T-helper 17 cell (primary cell): Measurements from ENCODE around the gene MTRFR. TPM values are rescaled to one million over a fixed set of nuclear protein-coding genes. Genes with fewer than 3 reads are reported as not detected.

Experiments
- ATAC-seq: fragments of 150-1000 bp; cut with Tn5 transposase; 2 replicates; pipeline ENCODE4 v1.10.0; 2021; ENCODE audit warnings: mild to moderate bottlenecking, moderate library complexity
- DNase-seq, 3 donors: peaks; one replicate each; pipeline versions ENCODE4 v3.0.0 to v3.0.0-alpha.2; 2020 to 2021
- H3K9me3 ChIP-seq: one replicate; pipeline ENCODE4 v1.7.0; 2013; ENCODE audit warnings: low read length, mild to moderate bottlenecking; ENCODE audit not compliant: control insufficient read depth, poor library complexity, severe bottlenecking
- H3K27ac Mint-ChIP-seq: one replicate; pipeline ENCODE4 v1.8.0; 2022; ENCODE audit warnings: mild to moderate bottlenecking, moderate library complexity, mixed read lengths
- H3K27me3 Mint-ChIP-seq: one replicate; pipeline ENCODE4 v1.8.0; 2022; ENCODE audit warnings: mixed read lengths
- H3K36me3 Mint-ChIP-seq: one replicate; pipeline ENCODE4 v1.8.0; 2022; ENCODE audit warnings: low read depth, mixed read lengths
- H3K4me1 Mint-ChIP-seq: one replicate; pipeline ENCODE4 v1.8.0; 2022; ENCODE audit warnings: mild to moderate bottlenecking, mixed read lengths
- H3K4me3 Mint-ChIP-seq: one replicate; pipeline ENCODE4 v1.8.0; 2022; ENCODE audit warnings: mild to moderate bottlenecking, moderate library complexity, mixed read lengths
- total RNA-seq, 4 donors: library from RNA in 2 of 4; stranded (reverse) in 2 of 4; gene quantifications; one replicate each; pipeline ENCODE4 v1.2.3 and lab custom pipeline; 2022 to 2026

Gene MTRFR
- total RNA-seq, 2 donors from 2014 or later = 23.2 to 24.5 TPM

DNA sequence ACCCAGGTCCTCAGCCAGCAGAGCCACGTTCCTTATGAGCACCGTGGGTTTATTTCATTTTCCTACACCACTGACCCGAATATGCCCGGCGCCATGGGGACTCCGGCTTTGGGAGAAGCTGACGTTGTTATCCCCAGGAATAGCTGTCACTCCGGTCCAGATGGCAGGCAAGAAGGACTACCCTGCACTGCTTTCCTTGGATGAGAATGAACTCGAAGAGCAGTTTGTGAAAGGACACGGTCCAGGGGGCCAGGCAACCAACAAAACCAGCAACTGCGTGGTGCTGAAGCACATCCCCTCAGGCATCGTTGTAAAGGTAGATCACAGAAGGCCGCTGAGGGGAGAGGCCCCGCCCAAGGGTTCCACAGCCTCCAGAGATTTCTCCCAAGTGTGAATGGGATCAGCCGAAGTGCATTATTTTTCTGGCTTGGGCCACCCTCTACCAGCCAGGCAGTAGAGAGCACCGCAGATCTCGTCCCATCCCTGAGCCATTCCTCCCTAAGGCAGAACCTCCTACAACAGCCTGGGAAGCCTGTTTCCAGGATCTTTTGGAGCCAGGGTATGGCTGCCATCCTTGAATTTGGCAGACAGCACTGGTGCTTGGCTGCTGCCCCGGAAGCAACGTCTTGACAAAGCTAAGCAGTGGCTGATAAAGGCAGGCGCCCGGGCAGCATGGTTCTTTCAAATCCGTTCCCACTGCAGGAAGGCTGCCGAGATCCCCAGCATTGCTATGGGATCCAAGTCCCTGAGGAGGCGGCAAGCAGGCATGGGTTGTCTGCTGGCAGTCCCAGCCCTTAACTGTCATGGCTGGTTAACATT, 20.6 kb downstream of the MTRFR start:
- Mint-ChIP-seq H3K27me3 (no peaks in the 10 kb centered on the region), H3K27ac (no peak overlapping the region), H3K4me1 (peaks cover 25% of the 10 kb centered on the region), H3K36me3 (peaks cover 9% of the 10 kb centered on the region), H3K4me3 (no peak overlapping the region)
- DNase-seq (no peak), ATAC-seq (no peak)
- no peaks in the 10 kb centered on the region for H3K9me3 ChIP-seq

DNA sequence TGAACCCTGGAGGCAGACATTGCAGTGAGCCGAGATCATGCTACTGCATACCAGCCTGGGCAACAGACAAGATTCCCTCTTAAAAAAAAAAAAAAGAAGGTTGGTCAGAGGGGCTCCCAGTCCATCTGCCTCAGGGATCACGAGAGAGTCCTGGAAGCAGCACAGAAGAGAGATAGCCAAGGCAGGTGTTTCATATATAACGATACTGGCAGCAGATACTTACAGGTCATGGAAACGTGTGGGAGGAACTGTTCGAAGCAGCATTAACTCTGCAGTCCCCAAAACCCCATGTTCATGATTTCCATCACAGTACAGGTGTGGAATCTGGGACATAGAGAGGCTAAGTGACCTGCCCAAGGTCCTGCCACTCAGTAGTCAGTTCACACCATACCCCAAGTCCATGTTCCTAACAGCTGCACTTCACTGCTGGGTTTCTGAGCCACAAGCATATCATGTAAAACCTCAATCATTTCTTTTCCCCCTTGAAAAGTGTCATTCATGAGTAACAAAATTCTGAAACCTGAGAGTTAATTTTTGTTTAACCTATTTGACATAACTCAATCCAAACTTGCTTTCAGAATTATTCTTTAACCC, 21.7 kb downstream of the MTRFR start:
- H3K9me3 ChIP-seq = no peaks in the 10 kb centered on the region
- no peak overlapping the region for H3K4me3 Mint-ChIP-seq
- H3K27me3 Mint-ChIP-seq = no peaks in the 10 kb centered on the region
- no peak for ATAC-seq
- peaks cover 22% of the 10 kb centered on the region for H3K4me1 Mint-ChIP-seq
- DNase-seq = no peak
- H3K27ac Mint-ChIP-seq = no peak overlapping the region
- H3K36me3 Mint-ChIP-seq = peaks cover 6% of the 10 kb centered on the region

DNA sequence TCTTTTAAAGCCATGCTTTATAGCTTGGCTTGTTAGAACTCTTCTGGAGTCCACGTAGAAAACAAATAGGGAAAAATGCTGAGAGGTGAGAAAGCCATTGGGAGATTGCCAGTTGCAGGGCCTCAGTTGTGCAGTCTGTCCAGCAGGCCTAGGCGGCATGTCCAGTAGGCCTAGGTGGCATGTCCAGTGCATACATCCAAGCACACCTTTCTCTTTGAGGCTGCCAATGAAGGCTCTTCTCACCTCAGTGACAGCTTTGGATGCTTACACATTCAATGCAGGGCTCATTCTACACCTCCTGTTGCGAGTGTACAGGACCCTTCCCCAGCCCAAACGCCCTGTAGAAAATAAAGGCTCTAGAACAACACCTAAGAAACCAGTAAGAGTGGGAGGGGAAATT, 25.4 kb downstream of the MTRFR start:
- peak overlapping the region; percentile 14 for H3K27ac Mint-ChIP-seq
- H3K36me3 Mint-ChIP-seq = peaks cover 2% of the 10 kb centered on the region
- H3K27me3 Mint-ChIP-seq = no peaks in the 10 kb centered on the region
- no peaks in the 10 kb centered on the region for H3K9me3 ChIP-seq
- no peak overlapping the region for H3K4me3 Mint-ChIP-seq
- no peak for DNase-seq
- H3K4me1 Mint-ChIP-seq = peaks cover 5% of the 10 kb centered on the region
- no peak for ATAC-seq

DNA sequence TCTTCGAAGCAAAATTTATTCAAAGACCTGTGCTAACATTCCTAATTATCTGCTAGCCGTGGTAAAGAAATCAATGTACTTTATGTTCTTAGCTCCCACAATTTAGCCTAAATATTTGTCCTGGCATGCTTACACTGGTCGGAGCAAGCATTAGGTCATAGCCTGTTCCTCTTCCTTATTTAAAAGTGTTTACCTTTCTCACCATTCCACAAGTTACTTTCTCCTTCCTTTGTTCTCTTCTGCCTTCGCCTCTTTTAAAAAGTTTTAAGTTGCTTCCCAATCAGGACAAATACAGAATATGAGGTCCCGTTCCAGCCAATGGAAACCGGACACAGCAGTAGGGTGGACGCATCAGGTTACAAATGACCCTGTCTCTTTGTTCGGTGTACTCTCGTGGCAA, 26.8 kb downstream of the MTRFR start:
- DNase-seq (no peak), ATAC-seq (no peak)
- Mint-ChIP-seq H3K4me1 (peaks cover 4% of the 10 kb centered on the region), H3K27me3 (no peaks in the 10 kb centered on the region), H3K36me3 (peaks cover 2% of the 10 kb centered on the region), H3K27ac (no peak overlapping the region), H3K4me3 (no peak overlapping the region)
- H3K9me3 ChIP-seq = no peaks in the 10 kb centered on the region

DNA sequence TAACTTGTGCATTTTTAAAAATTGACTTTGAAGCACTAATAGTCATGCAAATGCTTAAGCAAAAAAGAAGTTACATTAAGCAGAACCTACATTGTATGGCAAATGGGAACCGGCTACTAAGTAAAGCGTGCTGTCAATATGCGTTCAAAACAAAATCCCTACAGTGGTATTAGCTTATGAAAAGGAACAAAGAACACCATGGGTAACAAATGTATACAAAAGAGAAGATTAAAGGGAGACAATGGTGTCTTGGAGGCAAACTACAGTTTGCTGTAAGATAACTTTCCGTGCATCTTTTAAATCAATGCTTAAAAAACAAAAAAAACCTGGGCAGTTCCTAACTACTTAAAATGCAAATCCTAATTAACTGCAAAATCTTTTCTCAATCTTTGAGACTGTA, 28.0 kb downstream of the MTRFR start:
- no peak for DNase-seq
- H3K9me3 ChIP-seq = no peaks in the 10 kb centered on the region
- Mint-ChIP-seq H3K27me3 (no peaks in the 10 kb centered on the region), H3K4me1 (peaks cover 2% of the 10 kb centered on the region), H3K4me3 (no peak overlapping the region), H3K36me3 (peaks cover 2% of the 10 kb centered on the region), H3K27ac (peak overlapping the region; percentile 49)
- no peak for ATAC-seq

DNA sequence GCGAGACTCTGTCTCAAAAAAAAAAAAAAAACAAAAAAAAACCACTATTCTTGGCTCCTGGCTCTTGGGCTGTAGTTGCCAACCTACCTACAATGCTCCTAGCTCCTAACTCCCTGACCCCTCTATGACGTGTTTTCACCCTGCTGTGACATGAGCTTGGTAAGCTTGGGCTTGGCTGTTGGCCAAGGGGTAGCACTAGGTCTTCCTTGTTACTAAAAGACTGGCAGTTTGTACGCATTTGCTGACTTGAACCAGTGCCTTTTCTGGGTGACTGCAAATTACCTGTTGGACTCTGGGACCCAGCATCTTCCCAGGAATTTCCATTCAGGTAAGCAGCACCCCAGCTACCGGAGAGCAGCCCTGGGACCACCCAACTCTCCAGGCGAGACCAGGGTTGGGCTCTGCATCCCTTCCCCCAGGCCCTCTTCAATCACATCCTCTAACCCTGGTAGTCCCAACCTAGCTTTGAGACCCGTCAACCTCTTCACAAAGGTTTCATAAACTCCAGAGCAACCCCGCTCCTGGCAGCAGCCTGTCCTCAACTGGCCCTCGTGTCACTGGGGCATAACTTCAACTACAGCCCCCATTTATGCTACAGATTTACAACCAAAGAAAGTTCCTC, 30.1 kb downstream of the MTRFR start:
- peaks cover 3% of the 10 kb centered on the region for H3K4me1 Mint-ChIP-seq
- no peaks in the 10 kb centered on the region for H3K27me3 Mint-ChIP-seq
- H3K27ac Mint-ChIP-seq = no peak overlapping the region
- no peaks in the 10 kb centered on the region for H3K36me3 Mint-ChIP-seq
- no peak overlapping the region for H3K4me3 Mint-ChIP-seq
- ATAC-seq = no peak
- H3K9me3 ChIP-seq = no peaks in the 10 kb centered on the region
- no peak for DNase-seq

DNA sequence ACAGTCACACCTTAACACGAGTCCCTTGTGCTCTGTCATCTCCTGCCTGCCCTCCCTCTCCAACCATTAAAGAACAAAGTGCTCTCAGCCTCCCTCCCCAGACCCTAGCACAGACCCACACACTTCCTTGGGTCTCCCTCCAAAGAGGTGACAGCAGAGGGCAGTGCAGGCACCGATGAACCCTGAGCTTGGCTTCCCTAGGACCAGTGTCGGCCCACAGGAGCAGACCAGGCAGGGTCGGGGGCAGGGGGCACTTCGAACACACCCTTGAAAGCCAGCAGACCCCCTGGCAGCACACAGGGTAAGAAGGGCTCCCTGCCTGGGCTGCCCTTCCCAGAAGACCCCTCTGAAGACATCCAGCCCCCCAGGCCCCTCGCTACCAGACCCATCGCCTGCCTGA, 31.4 kb downstream of the MTRFR start:
- H3K9me3 ChIP-seq = no peaks in the 10 kb centered on the region
- peaks cover 5% of the 10 kb centered on the region for H3K4me1 Mint-ChIP-seq
- no peak overlapping the region for H3K4me3 Mint-ChIP-seq
- no peaks in the 10 kb centered on the region for H3K36me3 Mint-ChIP-seq
- H3K27me3 Mint-ChIP-seq = no peaks in the 10 kb centered on the region
- no peak for DNase-seq
- H3K27ac Mint-ChIP-seq = no peak overlapping the region
- no peak for ATAC-seq

DNA sequence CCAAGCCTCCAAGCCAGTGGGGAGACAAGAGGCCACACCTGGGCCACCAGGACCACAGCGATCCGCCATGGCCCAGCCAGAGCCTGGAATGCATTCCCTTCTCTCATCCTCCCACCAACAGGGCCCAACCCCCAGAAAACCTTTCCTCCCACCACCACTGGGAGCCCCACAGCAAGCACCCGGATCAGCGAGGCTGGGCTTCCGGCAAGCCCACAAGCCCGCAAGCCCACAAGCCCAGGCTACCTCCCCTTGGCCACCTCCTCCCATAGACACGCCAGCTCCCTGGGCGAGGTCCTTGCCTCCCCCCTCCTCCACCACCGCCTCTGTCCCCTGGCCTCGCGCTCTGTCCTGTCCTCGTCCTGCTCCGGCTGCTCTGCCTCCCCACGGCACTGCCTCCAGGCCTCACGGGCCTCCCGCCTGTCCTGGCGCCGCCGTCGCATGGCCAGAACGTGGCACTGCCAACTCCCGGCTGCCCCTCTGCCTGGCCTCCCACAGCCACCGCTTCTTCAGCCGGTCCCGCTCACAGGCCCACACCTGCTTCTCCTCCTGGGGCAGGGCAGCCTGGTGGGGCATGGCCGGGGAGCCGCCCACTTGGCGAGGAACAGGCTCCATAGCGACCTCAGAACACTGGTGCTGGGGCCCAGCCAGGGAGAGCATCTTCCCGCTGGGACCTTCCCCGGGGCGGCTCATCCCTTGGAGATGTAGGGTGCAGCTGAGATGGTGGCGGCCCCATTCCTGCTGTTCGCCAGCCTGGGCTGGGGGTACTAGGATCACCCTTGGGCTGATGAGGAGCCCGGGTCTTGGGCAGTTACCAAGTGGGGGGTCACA, 32.8 kb downstream of the MTRFR start:
- H3K4me3 Mint-ChIP-seq = no peak overlapping the region

DNA sequence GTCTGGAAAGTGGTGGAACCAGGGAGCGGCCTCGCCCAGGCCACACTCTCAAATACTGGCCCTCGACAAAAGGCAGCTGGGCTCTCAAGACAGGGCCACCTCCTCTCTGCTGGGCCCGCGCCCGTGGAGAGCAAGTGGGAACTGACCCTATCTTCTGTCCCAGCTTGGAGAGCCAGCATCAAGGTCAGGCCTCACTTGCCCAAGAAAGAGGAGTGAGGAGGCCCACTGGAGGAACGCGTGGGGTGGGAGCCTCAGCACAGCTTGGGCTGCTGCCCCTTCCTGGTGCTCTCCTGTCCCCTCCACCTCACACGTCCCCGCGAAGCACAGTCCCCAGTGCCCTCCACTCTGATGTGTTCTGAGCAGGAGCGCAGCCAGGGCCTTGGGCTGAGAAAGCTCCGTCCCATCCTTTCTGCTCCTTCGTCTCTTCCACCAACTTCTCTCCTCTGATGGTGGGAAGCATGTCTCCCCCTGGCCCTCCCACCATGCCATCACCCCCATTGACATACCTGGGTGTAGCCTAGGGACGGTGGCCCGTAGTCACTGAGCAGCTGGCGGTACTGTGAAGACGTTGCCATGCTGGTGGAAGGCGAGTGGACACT, 33.5 kb downstream of the MTRFR start:
- H3K36me3 Mint-ChIP-seq = no peaks in the 10 kb centered on the region
- ATAC-seq = no peak
- DNase-seq = no peak
- H3K27ac Mint-ChIP-seq = no peak overlapping the region
- H3K9me3 ChIP-seq = no peaks in the 10 kb centered on the region
- no peaks in the 10 kb centered on the region for H3K27me3 Mint-ChIP-seq
- peak overlapping the region; percentile 36 for H3K4me3 Mint-ChIP-seq
- H3K4me1 Mint-ChIP-seq = peaks cover 7% of the 10 kb centered on the region

More for the DNA sequence above, 32.8 kb downstream of the MTRFR start:
- no peak overlapping the region for H3K27ac Mint-ChIP-seq
- DNase-seq (no peak), ATAC-seq (no peak)
- no peaks in the 10 kb centered on the region for H3K9me3 ChIP-seq
- no peaks in the 10 kb centered on the region for H3K27me3 Mint-ChIP-seq
- peaks cover 7% of the 10 kb centered on the region for H3K4me1 Mint-ChIP-seq
- no peaks in the 10 kb centered on the region for H3K36me3 Mint-ChIP-seq

DNA sequence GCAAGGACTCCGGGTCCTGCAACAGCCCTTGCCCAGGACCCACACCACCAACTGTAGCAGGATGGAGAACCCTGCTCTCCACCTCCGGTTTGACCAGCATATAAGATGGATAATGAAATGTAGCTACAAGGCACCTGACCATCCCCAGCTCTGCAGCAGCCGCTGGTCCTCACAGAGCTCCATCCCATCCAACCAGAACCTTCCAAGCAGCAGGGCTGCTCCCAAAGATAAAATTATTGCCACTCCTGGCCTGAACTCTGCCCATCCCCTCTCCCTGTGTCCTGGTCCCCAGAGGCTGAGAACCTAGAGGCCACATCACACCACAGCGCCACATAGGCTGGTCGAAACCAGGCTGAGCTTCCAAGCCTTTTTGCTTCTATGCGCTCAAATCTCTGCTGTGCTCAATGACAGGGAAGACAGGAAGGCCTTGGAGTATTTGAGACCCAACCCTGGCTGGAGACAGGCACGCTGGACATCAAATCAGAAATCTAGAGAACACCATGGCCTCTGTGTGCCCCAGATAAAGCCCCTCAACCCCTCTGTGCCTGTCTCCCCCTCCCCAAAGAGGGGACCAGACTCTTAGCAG, 34.2 kb downstream of the MTRFR start:
- DNase-seq (no peak), ATAC-seq (no peak)
- Mint-ChIP-seq H3K27me3 (no peaks in the 10 kb centered on the region), H3K4me1 (peaks cover 7% of the 10 kb centered on the region), H3K36me3 (no peaks in the 10 kb centered on the region), H3K27ac (no peak overlapping the region), H3K4me3 (no peak overlapping the region)
- no peaks in the 10 kb centered on the region for H3K9me3 ChIP-seq

DNA sequence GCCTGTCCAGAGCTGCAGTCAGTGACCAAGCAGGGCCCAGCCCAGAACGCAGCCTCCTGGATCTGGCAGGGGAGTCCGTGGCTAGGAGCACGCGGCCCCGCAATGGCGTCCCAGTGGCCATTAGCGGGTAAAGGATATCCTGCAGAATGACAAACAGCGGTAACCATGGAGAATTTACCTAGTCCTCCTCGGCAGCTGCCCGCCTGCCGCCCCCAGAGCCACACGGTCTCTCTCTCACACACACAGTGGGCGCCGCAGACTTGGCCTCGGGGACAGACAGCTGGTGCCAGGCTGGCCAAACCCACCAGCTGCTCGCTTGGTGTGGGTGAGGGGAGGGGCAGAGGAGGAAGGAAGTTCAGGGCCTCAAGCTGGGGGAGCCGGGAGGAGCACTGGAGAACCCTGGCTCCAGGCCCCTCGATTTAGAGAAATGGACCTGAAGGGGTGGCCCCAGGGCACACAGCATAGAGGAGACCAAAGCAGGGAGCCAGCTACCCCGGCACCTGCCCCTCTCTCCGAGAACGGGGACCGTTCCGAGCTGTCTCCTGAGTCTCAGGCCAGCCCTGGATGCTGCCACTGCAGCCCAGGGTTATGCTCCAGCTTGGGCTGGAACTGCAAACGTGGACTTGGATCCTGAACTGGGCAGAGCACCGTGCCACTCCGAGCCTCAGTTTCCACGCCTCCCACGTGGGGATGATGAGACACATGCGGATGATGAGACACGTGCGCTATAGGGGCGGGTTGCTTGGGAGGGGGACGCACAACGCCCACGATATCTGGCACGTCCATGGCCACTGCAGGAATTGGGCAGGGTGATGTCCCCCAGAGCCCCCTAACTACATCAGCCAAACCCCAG, 35.0 kb downstream of the MTRFR start:
- Mint-ChIP-seq H3K4me3 (no peak overlapping the region), H3K4me1 (peaks cover 7% of the 10 kb centered on the region), H3K36me3 (no peaks in the 10 kb centered on the region), H3K27ac (no peak overlapping the region), H3K27me3 (no peaks in the 10 kb centered on the region)
- no peak for ATAC-seq
- DNase-seq = no peak
- no peaks in the 10 kb centered on the region for H3K9me3 ChIP-seq

DNA sequence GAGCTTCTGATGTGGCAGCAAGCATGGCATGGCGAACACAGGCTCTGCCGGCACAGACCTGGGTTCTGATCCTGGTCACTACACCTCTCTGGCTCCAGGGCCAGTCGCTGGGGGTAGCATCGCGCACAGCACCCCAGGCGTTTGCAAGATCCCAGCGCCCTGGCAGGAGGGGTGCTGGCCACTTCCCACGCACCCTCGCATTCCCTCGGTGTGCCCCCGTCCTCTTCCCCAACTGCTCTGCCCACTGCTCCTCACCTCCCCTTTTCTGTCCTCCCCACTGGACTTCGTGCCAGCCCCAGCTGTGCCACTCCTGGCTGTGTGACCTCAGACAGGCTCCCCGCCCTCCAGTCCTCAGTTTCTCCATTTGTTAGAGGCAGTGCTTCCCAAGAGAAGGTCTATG, 35.6 kb downstream of the MTRFR start:
- H3K9me3 ChIP-seq = no peaks in the 10 kb centered on the region
- ATAC-seq = no peak
- Mint-ChIP-seq H3K4me1 (peaks cover 7% of the 10 kb centered on the region), H3K27ac (no peak overlapping the region), H3K36me3 (no peaks in the 10 kb centered on the region), H3K4me3 (no peak overlapping the region), H3K27me3 (no peaks in the 10 kb centered on the region)
- no peak for DNase-seq
